ENCODE measurements around the gene PRSS8.
"Not testable (repeated sequence)": the region's sequence is repeated elsewhere in the genome, so short reads cannot be mapped to it uniquely, and the experiment has no call there.

PRSS8 gene

GRCh38 chr16:31143694-31144148 is 8.2 kb upstream of the PRSS8 start:
- no peak for DNase-seq

- no peak for DNase-seq
Observed at GRCh38 chr16:31143011-31143693, 7.6 kb upstream of the PRSS8 start.

- peak; percentile 91 for DNase-seq
Observed at GRCh38 chr16:31142109-31143010, 6.8 kb upstream of the PRSS8 start.

- no peak for DNase-seq
Observed at GRCh38 chr16:31141489-31142108, 6.1 kb upstream of the PRSS8 start.

GRCh38 chr16:31141071-31141469 is 5.5 kb upstream of the PRSS8 start:
- DNase-seq, result not testable (repeated sequence)

GRCh38 chr16:31138621-31139578 is 3.4 kb upstream of the PRSS8 start:
- no peak for DNase-seq

- not testable (repeated sequence) for DNase-seq
Observed at GRCh38 chr16:31136822-31137499, 1.4 kb upstream of the PRSS8 start.

- no peak for DNase-seq
Observed at GRCh38 chr16:31136287-31136662, 748 bp upstream of the PRSS8 start.

- DNase-seq, result peak; percentile 31
Observed at GRCh38 chr16:31134625-31135534, 647 bp downstream of the PRSS8 start.

GRCh38 chr16:31134091-31134571 is 1.4 kb downstream of the PRSS8 start:
- DNase-seq, result peak; percentile 20

GRCh38 chr16:31133046-31133501 is 2.5 kb downstream of the PRSS8 start:
- DNase-seq, result no peak

- no peak for DNase-seq
Observed at GRCh38 chr16:31132303-31132979, 3.1 kb downstream of the PRSS8 start.

GRCh38 chr16:31131841-31132271 is 3.7 kb downstream of the PRSS8 start:
- no peak for DNase-seq

GRCh38 chr16:31131416-31131815 is 4.1 kb downstream of the PRSS8 start:
- DNase-seq, result no peak

GRCh38 chr16:31130899-31131298 is 4.6 kb downstream of the PRSS8 start:
- DNase-seq, result peak; percentile 58

GRCh38 chr16:31130336-31130891 is 5.1 kb downstream of the PRSS8 start:
- no peak for DNase-seq

GRCh38 chr16:31129568-31130335 is 5.8 kb downstream of the PRSS8 start:
- no peak for DNase-seq

- no peak for DNase-seq
Observed at GRCh38 chr16:31128711-31129567, 6.6 kb downstream of the PRSS8 start.
